Esophagus muscularis mucosa (tissue), 4 donors: ENCODE results near the gene POMT1. TPM values are rescaled to one million over a fixed set of nuclear protein-coding genes. Genes with fewer than 3 reads are reported as not detected.

ENCODE experiments used
- DNase-seq: peaks from one replicate; pipeline ENCODE4 v3.0.0-alpha.2; 2017; ENCODE audit errors: extremely low spot score
- H3K27ac ChIP-seq, 4 donors: fragments of 200-600 bp; sonication (generic); replicated peaks in 1 of 4; 1 replicate in 3 of 4; 2 replicates in 1 of 4; pipeline ENCODE4 v1.5.1; 2016 to 2019; ENCODE audit warnings: mild to moderate bottlenecking in 1 of 4
- H3K27me3 ChIP-seq, 4 donors: fragments of 200-600 bp; sonication (generic); one replicate each; pipeline versions ENCODE4 v1.5.1 to v1.6.0; 2016 to 2019
- H3K36me3 ChIP-seq, 4 donors: fragments of 200-600 bp; sonication (generic); one replicate each; pipeline ENCODE4 v1.5.1; 2016 to 2019
- H3K4me1 ChIP-seq, 4 donors: fragments of 200-600 bp; sonication (generic); one replicate each; pipeline ENCODE4 v1.5.1; 2016 to 2019
- H3K4me3 ChIP-seq, 4 donors: fragments of 200-600 bp; sonication (generic); 1 replicate in 2 of 4; 2 replicates in 2 of 4; pipeline ENCODE4 v1.5.1; 2016 to 2019; ENCODE audit warnings: mild to moderate bottlenecking in 4 of 4, moderate library complexity in 1 of 4
- H3K9me3 ChIP-seq, 4 donors: fragments of 200-600 bp; sonication (generic); 1 replicate in 3 of 4; 2 replicates in 1 of 4; pipeline ENCODE4 v1.5.1; 2016 to 2019
- CTCF ChIP-seq, 3 experiments: fragments of 200-600 bp in 2 of 3; fragments of 450-650 bp in 1 of 3; sonication (generic) in 2 of 3; IDR thresholded peaks; one replicate each; pipeline ENCODE4 v1.5.1; 2017 to 2019; ENCODE audit warnings: antibody characterized with exemption in 3 of 3, mild to moderate bottlenecking in 2 of 3, moderate library complexity in 1 of 3
- EP300 ChIP-seq: sonication (generic); formaldehyde crosslinking; IDR thresholded peaks from one replicate; pipeline ENCODE4 v1.6.1; 2017; ENCODE audit warnings: antibody characterized with exemption
- POLR2A ChIP-seq: fragments of 450-650 bp; IDR thresholded peaks from one replicate; pipeline ENCODE4 v1.6.1; 2017; ENCODE audit warnings: antibody characterized with exemption, moderate library complexity, mild to moderate bottlenecking, low read depth
- POLR2AphosphoS5 ChIP-seq, 2 donors: sonication (generic); formaldehyde crosslinking; IDR thresholded peaks; one replicate each; pipeline ENCODE4 v1.6.1; 2017; ENCODE audit warnings: antibody characterized with exemption in 2 of 2
- WGBS: methylation state at CpG from one replicate; pipeline ENCODE4 v1.1.5; 2018; 5-methylcytosine and 5-hydroxymethylcytosine counted together
- intact Hi-C: fragments of 100-400 bp; cut with DNase I; formaldehyde crosslinking; loops from one replicate; pipeline ENCODE4 v1.15.1; 2023
- total RNA-seq, 4 donors: library from RNA; depleted of rRNA; stranded (reverse); fragments of >200 nt; gene quantifications; one replicate each; pipeline versions ENCODE4 v1.1.0 to v1.2.1, GENCODE V29; 2016

The POMT1 gene
- total RNA-seq, 4 donors from 2014 or later: 22.6 to 39.2 (median 25.0) TPM

- intact Hi-C loops: no loop called here
These were observed 18.5 kb downstream of the POMT1 start for GRCh38 chr9:131521203-131521602.

GRCh38 chr9:131521822-131522221, 19.1 kb downstream of the POMT1 start:
- no peaks in the 10 kb centered on the region for H3K27me3 ChIP-seq
- no peak overlapping the region for H3K27ac ChIP-seq
- H3K36me3 ChIP-seq: peaks cover 84 to 100% (median 96%) of the 10 kb centered on the region in 4 donors
- DNase-seq: no peak
- TF ChIP-seq EP300: no peak
- TF ChIP-seq POLR2A: no peak
- no peak for TF ChIP-seq POLR2AphosphoS5 (IDR thresholded peaks at IDR 0.05)
- no peak for TF ChIP-seq CTCF (IDR thresholded peaks at IDR 0.05)
- no peaks in the 10 kb centered on the region for H3K9me3 ChIP-seq
- H3K4me1 ChIP-seq: peaks cover 0 to 13% (median 8%) of the 10 kb centered on the region in 4 donors
- H3K4me3 ChIP-seq: no peak overlapping the region
- intact Hi-C loops: no loop called here
- 95% methylated on average over 13 of the region's 13 CpGs for WGBS

More at GRCh38 chr9:131521203-131521602, 18.5 kb downstream of the POMT1 start:
- no peak for DNase-seq
- H3K4me1 ChIP-seq: peaks cover 0 to 13% (median 8%) of the 10 kb centered on the region in 4 donors
- H3K36me3 ChIP-seq: peaks cover 86 to 100% (median 96%) of the 10 kb centered on the region in 4 donors
- H3K4me3 ChIP-seq: no peak overlapping the region
- WGBS: 96% methylated on average over 9 of the region's 10 CpGs
- no peak for TF ChIP-seq POLR2A
- TF ChIP-seq EP300: no peak
- TF ChIP-seq CTCF (IDR thresholded peaks at IDR 0.05): no peak
- no peak for TF ChIP-seq POLR2AphosphoS5 (IDR thresholded peaks at IDR 0.05)
- H3K9me3 ChIP-seq: no peaks in the 10 kb centered on the region
- no peaks in the 10 kb centered on the region for H3K27me3 ChIP-seq
- H3K27ac ChIP-seq: no peak overlapping the region

- Histone ChIP-seq H3K27ac (no peak overlapping the region), H3K9me3 (no peaks in the 10 kb centered on the region), H3K36me3 (peaks cover 83 to 100% (median 97%) of the 10 kb centered on the region in 4 donors), H3K4me3 (no peak overlapping the region), H3K27me3 (no peaks in the 10 kb centered on the region), H3K4me1 (peaks cover 0 to 8% (median 6%) of the 10 kb centered on the region in 4 donors)
- TF ChIP-seq POLR2A: no peak
- TF ChIP-seq POLR2AphosphoS5 (IDR thresholded peaks at IDR 0.05): no peak
- no peak for TF ChIP-seq EP300
- TF ChIP-seq CTCF (IDR thresholded peaks at IDR 0.05): no peak
- no peak for DNase-seq
- 91% methylated on average over 26 of the region's 29 CpGs for WGBS
- intact Hi-C loops: no loop called here
These were observed 19.8 kb downstream of the POMT1 start for GRCh38 chr9:131522257-131523085.

GRCh38 chr9:131523086-131523388, 20.3 kb downstream of the POMT1 start:
- Histone ChIP-seq H3K36me3 (peaks cover 85 to 100% (median 98%) of the 10 kb centered on the region in 4 donors), H3K27me3 (no peaks in the 10 kb centered on the region), H3K9me3 (no peaks in the 10 kb centered on the region), H3K4me1 (peaks cover 0 to 6% (median 4%) of the 10 kb centered on the region in 4 donors), H3K27ac (no peak overlapping the region), H3K4me3 (no peak overlapping the region)
- intact Hi-C loops: no loop called here
- no peak for DNase-seq
- TF ChIP-seq CTCF (IDR thresholded peaks at IDR 0.05) (no peak), POLR2A (no peak), EP300 (no peak), POLR2AphosphoS5 (IDR thresholded peaks at IDR 0.05) (no peak)
- 92% methylated on average over 9 of the region's 9 CpGs for WGBS
